Esophagus mucosa (tissue), 1 donor: Measurements from ENCODE around the gene ATP6V0A1. TPM values are rescaled to one million over a fixed set of nuclear protein-coding genes. Genes with fewer than 3 reads are reported as not detected.

Experiments used
- ATAC-seq: fragments of 200-7000 bp; cut with Tn5 transposase; one replicate; pipeline ENCODE4 v1.9.1; 2020
- total RNA-seq: library from RNA; stranded (reverse); gene quantifications from one replicate; pipeline ENCODE4 v1.2.4, GENCODE V29; 2023
- donor health status: DM: yes; HTN: yes; CAD: no.

Gene ATP6V0A1
- total RNA-seq, 1 donor from 2014 or later: 40.1 TPM

GRCh38 chr17:42562388-42563142 is 103.9 kb downstream of the ATP6V0A1 start:
- ATAC-seq: peak; percentile 11

GRCh38 chr17:42563143-42563509 is 104.4 kb downstream of the ATP6V0A1 start:
- no peak for ATAC-seq

GRCh38 chr17:42563543-42563942 is 104.9 kb downstream of the ATP6V0A1 start:
- no peak for ATAC-seq

GRCh38 chr17:42563950-42564349 is 105.3 kb downstream of the ATP6V0A1 start:
- no peak for ATAC-seq

GRCh38 chr17:42564815-42565522 is 106.3 kb downstream of the ATP6V0A1 start:
- no peak for ATAC-seq

- ATAC-seq: no peak
Measured at GRCh38 chr17:42565523-42566214, 107.0 kb downstream of the ATP6V0A1 start.

GRCh38 chr17:42566215-42566882 is 107.7 kb downstream of the ATP6V0A1 start:
- no peak for ATAC-seq

GRCh38 chr17:42566883-42567573 is 108.3 kb downstream of the ATP6V0A1 start, which contains the start of gene MLX:
Gene MLX, plus strand, starts transcription at chr17:42567100. Its CDS starts 25 bp downstream, at chr17:42567125.
- peak; percentile 65 for ATAC-seq

GRCh38 chr17:42568341-42569111 is 109.8 kb downstream of the ATP6V0A1 start:
- no peak for ATAC-seq

- ATAC-seq: no peak
Measured at GRCh38 chr17:42571435-42572225, 113.0 kb downstream of the ATP6V0A1 start.

Other genes starting within 250 kb of the ATP6V0A1 start
- 18.1 TPM for gene STAT5B, start 182.5 kb upstream of the ATP6V0A1 start, total RNA-seq
- gene STAT5A, start 170.4 kb upstream of the ATP6V0A1 start, total RNA-seq: 6.9 TPM
- gene STAT3, start 70.4 kb upstream of the ATP6V0A1 start, total RNA-seq: 191 TPM
- 67.0 TPM for gene CAVIN1, start 35.6 kb upstream of the ATP6V0A1 start, total RNA-seq
- 13.3 TPM for gene NAGLU, start 77.4 kb downstream of the ATP6V0A1 start, total RNA-seq
- gene HSD17B1, start 94.0 kb downstream of the ATP6V0A1 start, total RNA-seq: 15.7 TPM
- 67.4 TPM for gene COASY, start 103.3 kb downstream of the ATP6V0A1 start, total RNA-seq
- 33.8 TPM for gene MLX, start 108.2 kb downstream of the ATP6V0A1 start, total RNA-seq
- gene PSMC3IP, start 118.9 kb downstream of the ATP6V0A1 start, total RNA-seq: 2.9 TPM
- gene RETREG3, start 150.5 kb downstream of the ATP6V0A1 start, total RNA-seq: 53.6 TPM
- 44.4 TPM for gene TUBG1, start 150.8 kb downstream of the ATP6V0A1 start, total RNA-seq
- 7.3 TPM for gene TUBG2, start 200.4 kb downstream of the ATP6V0A1 start, total RNA-seq
- gene PLEKHH3, start 218.1 kb downstream of the ATP6V0A1 start, total RNA-seq: 49.6 TPM
- gene CCR10, start 223.0 kb downstream of the ATP6V0A1 start, total RNA-seq: not detected
- gene CNTNAP1, start 223.7 kb downstream of the ATP6V0A1 start, total RNA-seq: 1.3 TPM